Measurements from ENCODE around the gene SDK1. TPM values are rescaled to one million over a fixed set of nuclear protein-coding genes. Genes with fewer than 3 reads are reported as not detected.

The SDK1 gene
- total and polyA plus RNA-seq, 12 donors, result 1.0 to 5.3 (median 3.2) TPM

GRCh38 chr7:3887096-3887690 is 586.1 kb downstream of the SDK1 start:
- Histone ChIP-seq H3K36me3 (no peaks in the 10 kb centered on the region), H3K9me3 (no peaks in the 10 kb centered on the region), H3K27ac (no peak overlapping the region), H3K4me3 (no peak overlapping the region), H3K4me1 (no peaks in the 10 kb centered on the region), H3K27me3 (no peaks in the 10 kb centered on the region)
- WGBS, 2 donors, result 78 to 87% methylated on average over 4 of the region's 4 CpGs
- TF ChIP-seq CTCF (IDR thresholded peaks at IDR 0.05), result no peak
- intact Hi-C loops (cut with DNase I), result no loop called here
- no peak for ATAC-seq
- no peak for DNase-seq

GRCh38 chr7:3888096-3888495 is 587.0 kb downstream of the SDK1 start:
- WGBS, 2 donors, result 77 to 85% methylated on average over 8 of the region's 8 CpGs
- Histone ChIP-seq H3K27me3 (no peaks in the 10 kb centered on the region), H3K36me3 (no peaks in the 10 kb centered on the region), H3K9me3 (no peaks in the 10 kb centered on the region), H3K4me1 (no peaks in the 10 kb centered on the region), H3K27ac (no peak overlapping the region), H3K4me3 (no peak overlapping the region)
- ATAC-seq (no peak), DNase-seq (no peak)
- TF ChIP-seq CTCF (IDR thresholded peaks at IDR 0.05), result no peak
- intact Hi-C loops (cut with DNase I), result no loop called here

- Histone ChIP-seq H3K36me3 (no peaks in the 10 kb centered on the region), H3K27me3 (no peaks in the 10 kb centered on the region), H3K4me3 (no peak overlapping the region), H3K27ac (no peak overlapping the region), H3K9me3 (no peaks in the 10 kb centered on the region), H3K4me1 (no peaks in the 10 kb centered on the region)
- ATAC-seq (no peak), DNase-seq (no peak)
- 76 to 85% methylated on average over 7 of the region's 7 CpGs for WGBS, 2 donors
- intact Hi-C loops (cut with DNase I), result loop anchor here in 7 of 10 donors (10.0 kb wide), 6 partner anchors 587 to 1027 kb away; partner anchors contain the start of gene SDK1 (in 1 of the 7)
- TF ChIP-seq CTCF (IDR thresholded peaks at IDR 0.05), result no peak
Observed at GRCh38 chr7:3892157-3892556, 591.1 kb downstream of the SDK1 start.

GRCh38 chr7:3892686-3893085 is 591.6 kb downstream of the SDK1 start:
- Histone ChIP-seq H3K27ac (no peak overlapping the region), H3K4me1 (no peaks in the 10 kb centered on the region), H3K27me3 (no peaks in the 10 kb centered on the region), H3K36me3 (no peaks in the 10 kb centered on the region), H3K4me3 (no peak overlapping the region), H3K9me3 (no peaks in the 10 kb centered on the region)
- intact Hi-C loops (cut with DNase I), result loop anchor here in 7 of 10 donors (10.0 kb wide), 6 partner anchors 588 to 1028 kb away; partner anchors contain the start of gene SDK1 (in 1 of the 7)
- DNase-seq, result no peak
- ATAC-seq, result no peak
- no peak for TF ChIP-seq CTCF (IDR thresholded peaks at IDR 0.05)
- 78 to 86% methylated on average over 11 of the region's 11 CpGs for WGBS, 2 donors

All from heart right ventricle (tissue), 16 donors.